K562 (cell line): ENCODE measurements around the gene DNAJC18. TPM values are rescaled to one million over a fixed set of nuclear protein-coding genes. Genes with fewer than 3 reads are reported as not detected.

Experiments used
- CREB1 ChIP-seq, 2 experiments: sonication (generic) in 1 of 2; formaldehyde crosslinking in 1 of 2; IDR thresholded peaks; 2 replicates each; pipeline versions ENCODE4 v1.6.1 to v1.8.0; 2012 to 2022; ENCODE audit warnings: inconsistent platforms in 1 of 2, mild to moderate bottlenecking in 1 of 2, missing genetic modification reagents in 1 of 2, moderate library complexity in 1 of 2
- EGR1 ChIP-seq: fragments of 450-650 bp; conservative IDR thresholded peaks from 2 replicates; pipeline ENCODE4 v1.6.1; 2017; ENCODE audit warnings: mild to moderate bottlenecking
- POLR2AphosphoS5 ChIP-seq: IDR thresholded peaks from 2 replicates; pipeline ENCODE4 v1.6.1; 2011; ENCODE audit warnings: mild to moderate bottlenecking, low read depth, low read length, moderate library complexity; ENCODE audit not compliant: control insufficient read depth, insufficient read depth
- RFX5 ChIP-seq: IDR thresholded peaks from 2 replicates; pipeline ENCODE4 v1.6.1; 2011; ENCODE audit warnings: low read depth, mild to moderate bottlenecking, improper control_type of control experiment, low read length
- ZBTB40 ChIP-seq, 2 experiments: fragments of 450-650 bp in 1 of 2; sonication (generic) in 1 of 2; formaldehyde crosslinking in 1 of 2; IDR thresholded peaks; 2 replicates each; pipeline versions ENCODE4 v1.7.1 to v1.9.0; 2016 to 2022; ENCODE audit warnings: inconsistent platforms in 1 of 2, mild to moderate bottlenecking in 1 of 2, missing genetic modification reagents in 1 of 2
- polyA plus RNA-seq, 8 experiments: library from polyadenylated mRNA; depleted of rRNA in 4 of 8; stranded (reverse) in 5 of 8; unstranded in 3 of 8; fragments of >200 nt; fragmentation: Nextera tagmentation in 2 of 8; fragmentation: Illumina TruSeq in 1 of 8; extraction: Ambion mirVana in 2 of 8; extraction: Trizol in 1 of 8; gene quantifications; 2 replicates each; pipeline versions ENCODE4 v1.2.1 to v1.2.3, GENCODE V29; 2011 to 2014; ENCODE audit warnings: inconsistent platforms in 1 of 8, missing spikeins in 1 of 8
- total RNA-seq, 7 experiments: library from RNA; depleted of rRNA in 6 of 7; stranded (reverse); fragments of >200 nt in 6 of 7; fragmentation: Illumina TruSeq in 2 of 7; extraction: Trizol in 2 of 7; gene quantifications; 2 replicates each; pipeline versions ENCODE4 v1.2.1 to v1.2.3, GENCODE V29; 2011 to 2021; ENCODE audit warnings: low replicate concordance in 1 of 7
- TF ChIP-seq, protein P1 (sequence below): fragments of 450-650 bp; IDR thresholded peaks from 2 replicates; pipeline ENCODE4 v1.6.1; 2018; ENCODE audit not compliant: partially characterized antibody
- TF ChIP-seq, protein P2 (sequence below): sonication (generic); formaldehyde crosslinking; IDR thresholded peaks from 2 replicates; pipeline ENCODE4 v1.8.0; 2022; ENCODE audit warnings: mild to moderate bottlenecking, missing genetic modification reagents

The DNAJC18 gene
- total and polyA plus RNA-seq, 9 of the 15 experiments (the other 6 are each of a cell fraction or from before 2014, with no cell fraction given) = 1.5 to 13.3 (median 7.5) TPM

DNA sequence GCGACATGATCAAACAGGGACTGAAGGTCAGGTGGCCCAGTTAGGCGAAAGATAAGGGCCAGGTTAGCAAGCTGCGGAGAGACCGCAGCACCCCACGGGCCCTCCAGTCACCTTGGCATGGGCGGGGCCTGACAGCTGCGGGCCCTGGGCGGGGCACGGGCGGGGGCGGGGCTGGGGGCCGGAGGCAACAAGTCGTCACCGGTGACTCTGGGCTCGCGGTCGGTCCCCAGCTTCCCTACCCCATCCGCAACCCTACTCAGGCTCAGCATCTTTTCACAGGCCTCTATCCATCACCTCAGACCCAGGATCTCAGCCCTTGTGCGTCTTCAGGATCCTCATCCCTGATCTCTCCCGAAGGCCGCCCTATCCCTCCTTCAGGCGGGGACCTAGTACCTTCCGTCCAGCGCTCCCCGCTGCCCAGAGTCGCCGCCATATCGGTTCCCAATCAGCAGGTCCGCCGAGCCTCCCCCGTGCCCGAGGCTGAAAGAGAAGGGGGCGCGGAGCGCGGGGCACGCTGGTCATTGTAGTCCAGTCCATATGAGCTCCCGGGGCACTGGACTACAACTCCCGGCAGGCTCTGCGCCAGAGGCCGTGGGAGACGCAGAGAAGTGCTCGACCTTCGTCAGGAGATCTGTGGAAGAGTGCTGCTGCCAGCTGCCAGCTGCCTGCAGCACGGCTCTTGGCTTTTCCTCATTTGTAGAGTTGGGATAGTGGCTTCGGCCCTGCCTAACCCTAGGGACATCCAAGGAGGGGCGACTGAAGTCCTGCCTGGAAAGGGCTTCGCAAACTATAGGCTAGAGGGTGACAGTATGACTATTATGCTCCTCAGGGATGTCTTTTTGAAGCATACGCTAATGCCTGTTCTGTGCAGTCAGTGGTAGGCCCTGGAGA is at the start of gene DNAJC18 (continued):
- TF ChIP-seq, protein P1, sequence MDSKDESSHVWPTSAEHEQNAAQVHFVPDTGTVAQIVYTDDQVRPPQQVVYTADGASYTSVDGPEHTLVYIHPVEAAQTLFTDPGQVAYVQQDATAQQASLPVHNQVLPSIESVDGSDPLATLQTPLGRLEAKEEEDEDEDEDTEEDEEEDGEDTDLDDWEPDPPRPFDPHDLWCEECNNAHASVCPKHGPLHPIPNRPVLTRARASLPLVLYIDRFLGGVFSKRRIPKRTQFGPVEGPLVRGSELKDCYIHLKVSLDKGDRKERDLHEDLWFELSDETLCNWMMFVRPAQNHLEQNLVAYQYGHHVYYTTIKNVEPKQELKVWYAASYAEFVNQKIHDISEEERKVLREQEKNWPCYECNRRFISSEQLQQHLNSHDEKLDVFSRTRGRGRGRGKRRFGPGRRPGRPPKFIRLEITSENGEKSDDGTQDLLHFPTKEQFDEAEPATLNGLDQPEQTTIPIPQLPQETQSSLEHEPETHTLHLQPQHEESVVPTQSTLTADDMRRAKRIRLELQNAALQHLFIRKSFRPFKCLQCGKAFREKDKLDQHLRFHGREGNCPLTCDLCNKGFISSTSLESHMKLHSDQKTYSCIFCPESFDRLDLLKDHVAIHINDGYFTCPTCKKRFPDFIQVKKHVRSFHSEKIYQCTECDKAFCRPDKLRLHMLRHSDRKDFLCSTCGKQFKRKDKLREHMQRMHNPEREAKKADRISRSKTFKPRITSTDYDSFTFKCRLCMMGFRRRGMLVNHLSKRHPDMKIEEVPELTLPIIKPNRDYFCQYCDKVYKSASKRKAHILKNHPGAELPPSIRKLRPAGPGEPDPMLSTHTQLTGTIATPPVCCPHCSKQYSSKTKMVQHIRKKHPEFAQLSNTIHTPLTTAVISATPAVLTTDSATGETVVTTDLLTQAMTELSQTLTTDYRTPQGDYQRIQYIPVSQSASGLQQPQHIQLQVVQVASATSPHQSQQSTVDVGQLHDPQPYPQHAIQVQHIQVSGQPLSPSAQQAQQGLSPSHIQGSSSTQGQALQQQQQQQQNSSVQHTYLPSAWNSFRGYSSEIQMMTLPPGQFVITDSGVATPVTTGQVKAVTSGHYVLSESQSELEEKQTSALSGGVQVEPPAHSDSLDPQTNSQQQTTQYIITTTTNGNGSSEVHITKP = peak; percentile 79
- TF ChIP-seq CREB1 (IDR thresholded peaks at IDR 0.05) (no peak), CREB1 (CRISPR knock-in tag; IDR thresholded peaks at IDR 0.05) (peak; percentile 69; the same call in 1 of the 2 replicates), RFX5 (no peak), ZBTB40 (IDR thresholded peaks at IDR 0.05) (0 out of 2 replicates have a peak, but pooled peaks have one; percentile 38), ZBTB40 (CRISPR knock-in tag; IDR thresholded peaks at IDR 0.05) (no peak), POLR2AphosphoS5 (peak; percentile 41; the same call in 1 of the 2 replicates), EGR1 (peak; percentile 89)
- TF ChIP-seq, protein P2, sequence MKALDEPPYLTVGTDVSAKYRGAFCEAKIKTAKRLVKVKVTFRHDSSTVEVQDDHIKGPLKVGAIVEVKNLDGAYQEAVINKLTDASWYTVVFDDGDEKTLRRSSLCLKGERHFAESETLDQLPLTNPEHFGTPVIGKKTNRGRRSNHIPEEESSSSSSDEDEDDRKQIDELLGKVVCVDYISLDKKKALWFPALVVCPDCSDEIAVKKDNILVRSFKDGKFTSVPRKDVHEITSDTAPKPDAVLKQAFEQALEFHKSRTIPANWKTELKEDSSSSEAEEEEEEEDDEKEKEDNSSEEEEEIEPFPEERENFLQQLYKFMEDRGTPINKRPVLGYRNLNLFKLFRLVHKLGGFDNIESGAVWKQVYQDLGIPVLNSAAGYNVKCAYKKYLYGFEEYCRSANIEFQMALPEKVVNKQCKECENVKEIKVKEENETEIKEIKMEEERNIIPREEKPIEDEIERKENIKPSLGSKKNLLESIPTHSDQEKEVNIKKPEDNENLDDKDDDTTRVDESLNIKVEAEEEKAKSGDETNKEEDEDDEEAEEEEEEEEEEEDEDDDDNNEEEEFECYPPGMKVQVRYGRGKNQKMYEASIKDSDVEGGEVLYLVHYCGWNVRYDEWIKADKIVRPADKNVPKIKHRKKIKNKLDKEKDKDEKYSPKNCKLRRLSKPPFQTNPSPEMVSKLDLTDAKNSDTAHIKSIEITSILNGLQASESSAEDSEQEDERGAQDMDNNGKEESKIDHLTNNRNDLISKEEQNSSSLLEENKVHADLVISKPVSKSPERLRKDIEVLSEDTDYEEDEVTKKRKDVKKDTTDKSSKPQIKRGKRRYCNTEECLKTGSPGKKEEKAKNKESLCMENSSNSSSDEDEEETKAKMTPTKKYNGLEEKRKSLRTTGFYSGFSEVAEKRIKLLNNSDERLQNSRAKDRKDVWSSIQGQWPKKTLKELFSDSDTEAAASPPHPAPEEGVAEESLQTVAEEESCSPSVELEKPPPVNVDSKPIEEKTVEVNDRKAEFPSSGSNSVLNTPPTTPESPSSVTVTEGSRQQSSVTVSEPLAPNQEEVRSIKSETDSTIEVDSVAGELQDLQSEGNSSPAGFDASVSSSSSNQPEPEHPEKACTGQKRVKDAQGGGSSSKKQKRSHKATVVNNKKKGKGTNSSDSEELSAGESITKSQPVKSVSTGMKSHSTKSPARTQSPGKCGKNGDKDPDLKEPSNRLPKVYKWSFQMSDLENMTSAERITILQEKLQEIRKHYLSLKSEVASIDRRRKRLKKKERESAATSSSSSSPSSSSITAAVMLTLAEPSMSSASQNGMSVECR (CRISPR knock-in tag) = peak; percentile 81
